Measurements from ENCODE around the gene MYADML2. TPM values are rescaled to one million over a fixed set of nuclear protein-coding genes. Genes with fewer than 3 reads are reported as not detected.

The MYADML2 gene
- total and polyA plus RNA-seq, 2 of the 8 experiments (the other 6 are each of a cell fraction or from before 2014, with no cell fraction given): 0.26 to 0.47 TPM

DNA sequence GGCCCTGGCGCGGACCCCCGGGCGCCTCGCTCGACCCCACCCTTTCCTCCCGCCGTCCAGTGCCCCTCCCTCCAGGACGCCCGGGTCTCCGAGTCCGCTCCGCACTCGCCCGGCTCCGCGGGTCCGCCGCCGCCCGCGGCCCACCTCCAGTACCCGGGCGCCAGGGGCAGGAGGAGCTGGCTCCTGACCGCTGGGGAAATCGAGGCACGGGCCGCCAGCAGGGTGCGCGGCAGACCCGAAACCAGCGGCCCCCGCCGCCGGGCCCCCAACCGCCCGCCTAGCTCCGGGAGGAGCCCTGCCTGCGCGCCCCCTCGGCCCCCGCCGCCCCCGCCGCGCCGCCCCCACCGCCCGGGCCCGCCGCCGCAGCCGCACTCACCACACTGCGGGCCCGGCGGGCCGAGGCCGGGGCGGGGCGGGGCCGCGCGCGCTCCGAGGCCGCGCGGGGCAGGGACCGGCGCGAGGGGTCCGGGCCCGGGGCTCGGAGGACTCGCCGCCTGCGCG is 19.8 kb downstream of the MYADML2 start (continued):
- TF ChIP-seq, protein P1, sequence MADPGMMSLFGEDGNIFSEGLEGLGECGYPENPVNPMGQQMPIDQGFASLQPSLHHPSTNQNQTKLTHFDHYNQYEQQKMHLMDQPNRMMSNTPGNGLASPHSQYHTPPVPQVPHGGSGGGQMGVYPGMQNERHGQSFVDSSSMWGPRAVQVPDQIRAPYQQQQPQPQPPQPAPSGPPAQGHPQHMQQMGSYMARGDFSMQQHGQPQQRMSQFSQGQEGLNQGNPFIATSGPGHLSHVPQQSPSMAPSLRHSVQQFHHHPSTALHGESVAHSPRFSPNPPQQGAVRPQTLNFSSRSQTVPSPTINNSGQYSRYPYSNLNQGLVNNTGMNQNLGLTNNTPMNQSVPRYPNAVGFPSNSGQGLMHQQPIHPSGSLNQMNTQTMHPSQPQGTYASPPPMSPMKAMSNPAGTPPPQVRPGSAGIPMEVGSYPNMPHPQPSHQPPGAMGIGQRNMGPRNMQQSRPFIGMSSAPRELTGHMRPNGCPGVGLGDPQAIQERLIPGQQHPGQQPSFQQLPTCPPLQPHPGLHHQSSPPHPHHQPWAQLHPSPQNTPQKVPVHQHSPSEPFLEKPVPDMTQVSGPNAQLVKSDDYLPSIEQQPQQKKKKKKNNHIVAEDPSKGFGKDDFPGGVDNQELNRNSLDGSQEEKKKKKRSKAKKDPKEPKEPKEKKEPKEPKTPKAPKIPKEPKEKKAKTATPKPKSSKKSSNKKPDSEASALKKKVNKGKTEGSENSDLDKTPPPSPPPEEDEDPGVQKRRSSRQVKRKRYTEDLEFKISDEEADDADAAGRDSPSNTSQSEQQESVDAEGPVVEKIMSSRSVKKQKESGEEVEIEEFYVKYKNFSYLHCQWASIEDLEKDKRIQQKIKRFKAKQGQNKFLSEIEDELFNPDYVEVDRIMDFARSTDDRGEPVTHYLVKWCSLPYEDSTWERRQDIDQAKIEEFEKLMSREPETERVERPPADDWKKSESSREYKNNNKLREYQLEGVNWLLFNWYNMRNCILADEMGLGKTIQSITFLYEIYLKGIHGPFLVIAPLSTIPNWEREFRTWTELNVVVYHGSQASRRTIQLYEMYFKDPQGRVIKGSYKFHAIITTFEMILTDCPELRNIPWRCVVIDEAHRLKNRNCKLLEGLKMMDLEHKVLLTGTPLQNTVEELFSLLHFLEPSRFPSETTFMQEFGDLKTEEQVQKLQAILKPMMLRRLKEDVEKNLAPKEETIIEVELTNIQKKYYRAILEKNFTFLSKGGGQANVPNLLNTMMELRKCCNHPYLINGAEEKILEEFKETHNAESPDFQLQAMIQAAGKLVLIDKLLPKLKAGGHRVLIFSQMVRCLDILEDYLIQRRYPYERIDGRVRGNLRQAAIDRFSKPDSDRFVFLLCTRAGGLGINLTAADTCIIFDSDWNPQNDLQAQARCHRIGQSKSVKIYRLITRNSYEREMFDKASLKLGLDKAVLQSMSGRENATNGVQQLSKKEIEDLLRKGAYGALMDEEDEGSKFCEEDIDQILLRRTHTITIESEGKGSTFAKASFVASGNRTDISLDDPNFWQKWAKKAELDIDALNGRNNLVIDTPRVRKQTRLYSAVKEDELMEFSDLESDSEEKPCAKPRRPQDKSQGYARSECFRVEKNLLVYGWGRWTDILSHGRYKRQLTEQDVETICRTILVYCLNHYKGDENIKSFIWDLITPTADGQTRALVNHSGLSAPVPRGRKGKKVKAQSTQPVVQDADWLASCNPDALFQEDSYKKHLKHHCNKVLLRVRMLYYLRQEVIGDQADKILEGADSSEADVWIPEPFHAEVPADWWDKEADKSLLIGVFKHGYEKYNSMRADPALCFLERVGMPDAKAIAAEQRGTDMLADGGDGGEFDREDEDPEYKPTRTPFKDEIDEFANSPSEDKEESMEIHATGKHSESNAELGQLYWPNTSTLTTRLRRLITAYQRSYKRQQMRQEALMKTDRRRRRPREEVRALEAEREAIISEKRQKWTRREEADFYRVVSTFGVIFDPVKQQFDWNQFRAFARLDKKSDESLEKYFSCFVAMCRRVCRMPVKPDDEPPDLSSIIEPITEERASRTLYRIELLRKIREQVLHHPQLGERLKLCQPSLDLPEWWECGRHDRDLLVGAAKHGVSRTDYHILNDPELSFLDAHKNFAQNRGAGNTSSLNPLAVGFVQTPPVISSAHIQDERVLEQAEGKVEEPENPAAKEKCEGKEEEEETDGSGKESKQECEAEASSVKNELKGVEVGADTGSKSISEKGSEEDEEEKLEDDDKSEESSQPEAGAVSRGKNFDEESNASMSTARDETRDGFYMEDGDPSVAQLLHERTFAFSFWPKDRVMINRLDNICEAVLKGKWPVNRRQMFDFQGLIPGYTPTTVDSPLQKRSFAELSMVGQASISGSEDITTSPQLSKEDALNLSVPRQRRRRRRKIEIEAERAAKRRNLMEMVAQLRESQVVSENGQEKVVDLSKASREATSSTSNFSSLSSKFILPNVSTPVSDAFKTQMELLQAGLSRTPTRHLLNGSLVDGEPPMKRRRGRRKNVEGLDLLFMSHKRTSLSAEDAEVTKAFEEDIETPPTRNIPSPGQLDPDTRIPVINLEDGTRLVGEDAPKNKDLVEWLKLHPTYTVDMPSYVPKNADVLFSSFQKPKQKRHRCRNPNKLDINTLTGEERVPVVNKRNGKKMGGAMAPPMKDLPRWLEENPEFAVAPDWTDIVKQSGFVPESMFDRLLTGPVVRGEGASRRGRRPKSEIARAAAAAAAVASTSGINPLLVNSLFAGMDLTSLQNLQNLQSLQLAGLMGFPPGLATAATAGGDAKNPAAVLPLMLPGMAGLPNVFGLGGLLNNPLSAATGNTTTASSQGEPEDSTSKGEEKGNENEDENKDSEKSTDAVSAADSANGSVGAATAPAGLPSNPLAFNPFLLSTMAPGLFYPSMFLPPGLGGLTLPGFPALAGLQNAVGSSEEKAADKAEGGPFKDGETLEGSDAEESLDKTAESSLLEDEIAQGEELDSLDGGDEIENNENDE (IDR thresholded peaks at IDR 0.05; ENCODE audit: insufficient replicate concordance, low read length): no peak
- TF ChIP-seq TAF1 (IDR thresholded peaks at IDR 0.05; ENCODE audit: low read depth, low read length): 0 out of 2 replicates have a peak, but pooled peaks have one; percentile 2
- no peak for TF ChIP-seq YY1 (IDR thresholded peaks at IDR 0.05; ENCODE audit: low read depth, low read length)
- TF ChIP-seq PHF8 (conservative IDR thresholded peaks at IDR 0.05; ENCODE audit: low read depth, low read length): 0 out of 2 replicates have a peak, but pooled peaks have one; percentile 11
- no peak; the same call in 1 of the 2 replicates for TF ChIP-seq RBBP5 (IDR thresholded peaks at IDR 0.05; ENCODE audit: borderline replicate concordance, low read depth, low read length)
- TF ChIP-seq TBP (IDR thresholded peaks at IDR 0.05; ENCODE audit: low read depth, low read length): no peak
- TF ChIP-seq, protein P2, sequence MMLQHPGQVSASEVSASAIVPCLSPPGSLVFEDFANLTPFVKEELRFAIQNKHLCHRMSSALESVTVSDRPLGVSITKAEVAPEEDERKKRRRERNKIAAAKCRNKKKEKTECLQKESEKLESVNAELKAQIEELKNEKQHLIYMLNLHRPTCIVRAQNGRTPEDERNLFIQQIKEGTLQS (IDR thresholded peaks at IDR 0.05; ENCODE audit: insufficient read depth, low read depth, low read length): no peak
- no peak for TF ChIP-seq RAD21 (IDR thresholded peaks at IDR 0.05 in 1 of 2, conservative IDR thresholded peaks at IDR 0.05 in 1 of 2; ENCODE audit: low read depth in 2 of 2, low read length in 2 of 2)
- no peak for TF ChIP-seq SP1 (IDR thresholded peaks at IDR 0.05; ENCODE audit: low read depth, low read length)
- TF ChIP-seq SIN3A (conservative IDR thresholded peaks at IDR 0.05 in 1 of 2, IDR thresholded peaks at IDR 0.05 in 1 of 2; ENCODE audit: low read depth in 1 of 2, low read length in 2 of 2): no peak
